Liver (tissue), 9 donors: Measurements from ENCODE around the gene PARN. TPM values are rescaled to one million over a fixed set of nuclear protein-coding genes. Genes with fewer than 3 reads are reported as not detected.

Experiments
- DNase-seq: peaks from one replicate; pipeline ENCODE4 v3.0.0-alpha.2; 2017; ENCODE audit warnings: low spot score
- H3K27ac ChIP-seq, 2 donors: one replicate each; pipeline ENCODE4 v1.7.0; 2013; ENCODE audit warnings: inconsistent platforms in 2 of 2, low read length in 2 of 2, control low read depth in 1 of 2, low read depth in 1 of 2, mild to moderate bottlenecking in 1 of 2
- H3K27me3 ChIP-seq, 4 donors: one replicate each; pipeline versions ENCODE4 v1.6.1 to v1.7.0; 2013; ENCODE audit warnings: low read length in 3 of 4, inconsistent platforms in 1 of 4, mild to moderate bottlenecking in 1 of 4, moderate library complexity in 1 of 4; ENCODE audit not compliant: control insufficient read depth in 4 of 4, insufficient read depth in 4 of 4
- H3K36me3 ChIP-seq, 4 donors: one replicate each; pipeline versions ENCODE4 v1.6.1 to v1.7.0; 2013; ENCODE audit warnings: low read length in 3 of 4, mild to moderate bottlenecking in 3 of 4, low read depth in 1 of 4, moderate library complexity in 1 of 4; ENCODE audit not compliant: control insufficient read depth in 4 of 4, insufficient read depth in 3 of 4
- H3K4me1 ChIP-seq, 4 donors: one replicate each; pipeline versions ENCODE4 v1.6.1 to v1.7.0; 2013; ENCODE audit warnings: low read length in 3 of 4, mild to moderate bottlenecking in 3 of 4, moderate library complexity in 1 of 4; ENCODE audit not compliant: control insufficient read depth in 4 of 4, insufficient read depth in 4 of 4
- H3K4me3 ChIP-seq, 3 donors: one replicate each; pipeline versions ENCODE4 v1.6.1 to v1.7.0; 2013; ENCODE audit warnings: low read length in 3 of 3, control low read depth in 1 of 3, low read depth in 1 of 3, mild to moderate bottlenecking in 1 of 3
- H3K9ac ChIP-seq, 2 donors: one replicate each; pipeline ENCODE4 v1.7.0; 2013; ENCODE audit warnings: low read length in 2 of 2, mild to moderate bottlenecking in 2 of 2, moderate library complexity in 2 of 2, control low read depth in 1 of 2, low read depth in 1 of 2
- H3K9me3 ChIP-seq, 4 donors: one replicate each; pipeline versions ENCODE4 v1.6.1 to v1.7.0; 2013; ENCODE audit warnings: low read length in 3 of 4; ENCODE audit not compliant: control insufficient read depth in 4 of 4
- EGR1 ChIP-seq, 2 donors: IDR thresholded peaks; 2 replicates each; pipeline ENCODE4 v1.6.1; 2016 to 2018; ENCODE audit warnings: antibody characterized with exemption in 2 of 2, low read depth in 2 of 2
- GABPA ChIP-seq, 2 donors: IDR thresholded peaks in 1 of 2; conservative IDR thresholded peaks in 1 of 2; 2 replicates each; pipeline ENCODE4 v1.6.1; 2016; ENCODE audit warnings: antibody characterized with exemption in 2 of 2, mild to moderate bottlenecking in 1 of 2, moderate library complexity in 1 of 2
- NR2F2 ChIP-seq: IDR thresholded peaks from 2 replicates; pipeline ENCODE4 v1.6.1; 2016; ENCODE audit warnings: antibody characterized with exemption
- RAD21 ChIP-seq, 2 donors: IDR thresholded peaks; 2 replicates each; pipeline ENCODE4 v1.6.1; 2016; ENCODE audit warnings: antibody characterized with exemption in 2 of 2, mild to moderate bottlenecking in 2 of 2
- SP1 ChIP-seq: IDR thresholded peaks from 2 replicates; pipeline ENCODE4 v1.6.1; 2018; ENCODE audit warnings: antibody characterized with exemption, mild to moderate bottlenecking
- TAF1 ChIP-seq: conservative IDR thresholded peaks from 2 replicates; pipeline ENCODE4 v1.6.1; 2016; ENCODE audit warnings: antibody characterized with exemption, mild to moderate bottlenecking
- WGBS: extraction: QIAGEN DNeasy Blood & Tissue Kit; methylation state at CpG from one replicate; pipeline ENCODE4 v1.1.7; 2013; 5-methylcytosine and 5-hydroxymethylcytosine counted together
- polyA plus RNA-seq, 2 donors: library from polyadenylated mRNA; stranded (reverse) in 1 of 2; unstranded in 1 of 2; fragments of 200-250 nt in 1 of 2; fragments of >200 nt in 1 of 2; fragmentation: Nextera tagmentation in 1 of 2; extraction: Ambion mirVana in 1 of 2; gene quantifications; one replicate each; pipeline versions ENCODE4 v1.2.1 to v1.2.3, GENCODE V29; 2013 to 2015
- total RNA-seq, 2 donors: library from RNA; depleted of rRNA; stranded (reverse); fragments of >200 nt; gene quantifications; one replicate each; pipeline ENCODE4 v1.2.3, GENCODE V29; 2014
- TF ChIP-seq, protein P1 (sequence below): IDR thresholded peaks from 2 replicates; pipeline ENCODE4 v1.6.1; 2016; ENCODE audit warnings: antibody characterized with exemption
- TF ChIP-seq, protein P2 (sequence below): fragments of 150-350 bp; IDR thresholded peaks from 2 replicates; pipeline ENCODE4 v1.5.1; 2017; ENCODE audit warnings: improper control_type of control experiment, low read depth, low read length; ENCODE audit not compliant: missing input control
- TF ChIP-seq, protein P3 (sequence below): IDR thresholded peaks from 2 replicates; pipeline ENCODE4 v1.6.1; 2016; ENCODE audit warnings: antibody characterized with exemption
- donor health status: healthy.
- donor health status: healthy.
- donor health status: healthy.
- donor health status: healthy.
- donor health status: healthy.

PARN gene, protein sequence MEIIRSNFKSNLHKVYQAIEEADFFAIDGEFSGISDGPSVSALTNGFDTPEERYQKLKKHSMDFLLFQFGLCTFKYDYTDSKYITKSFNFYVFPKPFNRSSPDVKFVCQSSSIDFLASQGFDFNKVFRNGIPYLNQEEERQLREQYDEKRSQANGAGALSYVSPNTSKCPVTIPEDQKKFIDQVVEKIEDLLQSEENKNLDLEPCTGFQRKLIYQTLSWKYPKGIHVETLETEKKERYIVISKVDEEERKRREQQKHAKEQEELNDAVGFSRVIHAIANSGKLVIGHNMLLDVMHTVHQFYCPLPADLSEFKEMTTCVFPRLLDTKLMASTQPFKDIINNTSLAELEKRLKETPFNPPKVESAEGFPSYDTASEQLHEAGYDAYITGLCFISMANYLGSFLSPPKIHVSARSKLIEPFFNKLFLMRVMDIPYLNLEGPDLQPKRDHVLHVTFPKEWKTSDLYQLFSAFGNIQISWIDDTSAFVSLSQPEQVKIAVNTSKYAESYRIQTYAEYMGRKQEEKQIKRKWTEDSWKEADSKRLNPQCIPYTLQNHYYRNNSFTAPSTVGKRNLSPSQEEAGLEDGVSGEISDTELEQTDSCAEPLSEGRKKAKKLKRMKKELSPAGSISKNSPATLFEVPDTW
- total RNA-seq (10 to 100 TPM in 1 of 2 donors, 1 to 10 TPM in 1; 9.4 to 19.7 TPM), polyA plus RNA-seq (1 to 10 TPM; 7.9 to 10.0 TPM)

DNA sequence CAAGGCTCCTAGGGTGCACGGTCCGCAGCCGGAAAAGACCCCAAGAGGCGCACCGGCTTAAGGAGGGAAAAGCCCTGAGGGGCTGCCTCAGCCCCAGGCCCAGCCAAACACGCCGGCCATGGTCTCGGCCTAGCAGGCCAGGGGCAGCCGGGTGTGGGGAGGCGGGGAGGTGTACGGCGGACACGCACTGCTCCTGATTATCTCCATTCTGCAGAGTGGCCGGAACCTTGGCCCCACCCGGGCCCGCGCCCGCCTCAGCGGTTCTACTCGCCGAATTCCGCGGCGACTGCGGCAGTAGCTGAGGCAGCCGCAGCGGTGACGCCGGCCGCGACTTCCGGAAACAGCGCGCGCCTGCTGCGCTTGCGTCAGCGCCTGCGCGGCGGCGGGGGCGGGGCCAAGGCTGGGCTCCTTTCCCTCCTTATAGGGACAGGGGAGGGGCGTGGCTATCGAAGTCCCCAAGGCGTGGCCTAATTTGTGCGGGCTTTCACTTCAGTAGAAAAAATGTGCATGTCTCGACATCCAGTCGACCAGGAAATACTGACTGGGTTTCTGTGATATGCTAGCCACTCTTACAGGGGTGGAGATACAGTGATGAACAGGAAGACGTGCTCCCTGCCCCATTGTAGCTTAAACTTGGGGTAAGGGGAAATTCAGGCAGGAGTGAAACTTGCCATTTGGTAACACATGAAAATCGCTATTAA, at the start of gene PARN:
TSS of gene PARN (minus strand) at position 342 of the 701 bp plus-strand sequence. CDS start at position 207, 135 bp downstream.
- peak; percentile 97 for DNase-seq
- peaks cover 8 to 42% (median 23%) of the 10 kb centered on the region in 4 donors for H3K4me1 ChIP-seq
- H3K27ac ChIP-seq: peak within 1 kb of the TSS; percentile 86 to 91

DNA sequence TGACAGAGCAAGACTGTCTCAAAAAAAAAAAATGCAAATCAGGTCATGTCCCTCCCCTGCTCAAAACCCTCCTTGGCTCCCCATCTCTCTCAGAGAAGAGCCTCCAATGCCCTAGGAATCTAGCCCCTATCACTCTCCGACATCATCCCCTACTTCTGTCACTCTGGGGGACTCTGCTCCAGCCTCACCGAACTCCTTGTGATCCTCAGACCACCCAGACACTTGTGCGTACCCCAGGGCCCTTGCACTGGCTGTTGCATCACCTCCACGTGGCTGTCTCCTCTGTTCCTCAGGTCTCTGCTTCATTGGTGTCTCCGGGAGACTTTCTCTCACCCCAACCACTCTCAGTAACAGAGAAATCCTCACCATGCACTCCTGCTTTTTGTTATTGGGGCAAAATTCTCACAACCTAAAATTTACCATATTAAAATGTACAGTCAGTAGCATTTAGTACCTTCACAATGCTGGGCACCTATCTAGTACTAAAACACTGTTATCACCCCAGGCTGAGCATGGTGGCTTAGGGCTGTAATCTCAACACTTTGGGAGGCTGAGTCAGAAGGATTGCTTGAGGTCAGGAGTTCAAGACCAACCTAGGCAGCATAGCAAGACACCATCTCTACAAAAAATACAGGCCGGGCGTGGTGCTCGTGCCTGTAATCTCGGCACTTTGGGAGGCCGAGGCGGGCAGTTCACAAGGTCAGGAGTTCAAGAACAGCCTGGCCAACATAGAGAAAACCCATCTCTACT, 48.9 kb upstream of the PARN start:
- TF ChIP-seq, protein P1, sequence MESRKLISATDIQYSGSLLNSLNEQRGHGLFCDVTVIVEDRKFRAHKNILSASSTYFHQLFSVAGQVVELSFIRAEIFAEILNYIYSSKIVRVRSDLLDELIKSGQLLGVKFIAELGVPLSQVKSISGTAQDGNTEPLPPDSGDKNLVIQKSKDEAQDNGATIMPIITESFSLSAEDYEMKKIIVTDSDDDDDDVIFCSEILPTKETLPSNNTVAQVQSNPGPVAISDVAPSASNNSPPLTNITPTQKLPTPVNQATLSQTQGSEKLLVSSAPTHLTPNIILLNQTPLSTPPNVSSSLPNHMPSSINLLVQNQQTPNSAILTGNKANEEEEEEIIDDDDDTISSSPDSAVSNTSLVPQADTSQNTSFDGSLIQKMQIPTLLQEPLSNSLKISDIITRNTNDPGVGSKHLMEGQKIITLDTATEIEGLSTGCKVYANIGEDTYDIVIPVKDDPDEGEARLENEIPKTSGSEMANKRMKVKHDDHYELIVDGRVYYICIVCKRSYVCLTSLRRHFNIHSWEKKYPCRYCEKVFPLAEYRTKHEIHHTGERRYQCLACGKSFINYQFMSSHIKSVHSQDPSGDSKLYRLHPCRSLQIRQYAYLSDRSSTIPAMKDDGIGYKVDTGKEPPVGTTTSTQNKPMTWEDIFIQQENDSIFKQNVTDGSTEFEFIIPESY: no peak
- TF ChIP-seq EGR1 (IDR thresholded peaks at IDR 0.05; ENCODE audit: low read depth in 2 of 2): no peak
- TF ChIP-seq, protein P2, sequence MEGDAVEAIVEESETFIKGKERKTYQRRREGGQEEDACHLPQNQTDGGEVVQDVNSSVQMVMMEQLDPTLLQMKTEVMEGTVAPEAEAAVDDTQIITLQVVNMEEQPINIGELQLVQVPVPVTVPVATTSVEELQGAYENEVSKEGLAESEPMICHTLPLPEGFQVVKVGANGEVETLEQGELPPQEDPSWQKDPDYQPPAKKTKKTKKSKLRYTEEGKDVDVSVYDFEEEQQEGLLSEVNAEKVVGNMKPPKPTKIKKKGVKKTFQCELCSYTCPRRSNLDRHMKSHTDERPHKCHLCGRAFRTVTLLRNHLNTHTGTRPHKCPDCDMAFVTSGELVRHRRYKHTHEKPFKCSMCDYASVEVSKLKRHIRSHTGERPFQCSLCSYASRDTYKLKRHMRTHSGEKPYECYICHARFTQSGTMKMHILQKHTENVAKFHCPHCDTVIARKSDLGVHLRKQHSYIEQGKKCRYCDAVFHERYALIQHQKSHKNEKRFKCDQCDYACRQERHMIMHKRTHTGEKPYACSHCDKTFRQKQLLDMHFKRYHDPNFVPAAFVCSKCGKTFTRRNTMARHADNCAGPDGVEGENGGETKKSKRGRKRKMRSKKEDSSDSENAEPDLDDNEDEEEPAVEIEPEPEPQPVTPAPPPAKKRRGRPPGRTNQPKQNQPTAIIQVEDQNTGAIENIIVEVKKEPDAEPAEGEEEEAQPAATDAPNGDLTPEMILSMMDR: no peak
- Histone ChIP-seq H3K9ac (no peak overlapping the region), H3K4me3 (no peak overlapping the region), H3K27me3 (no peaks in the 10 kb centered on the region), H3K4me1 (no peaks in the 10 kb centered on the region), H3K9me3 (no peaks in the 10 kb centered on the region), H3K36me3 (no peaks in the 10 kb centered on the region), H3K27ac (no peak overlapping the region)
- no peak for DNase-seq
- 79% methylated on average over 11 of the region's 11 CpGs for WGBS

More for the DNA sequence above, at the start of gene PARN:
- TF ChIP-seq, protein P3, sequence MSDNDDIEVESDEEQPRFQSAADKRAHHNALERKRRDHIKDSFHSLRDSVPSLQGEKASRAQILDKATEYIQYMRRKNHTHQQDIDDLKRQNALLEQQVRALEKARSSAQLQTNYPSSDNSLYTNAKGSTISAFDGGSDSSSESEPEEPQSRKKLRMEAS: peak; percentile 29
- TF ChIP-seq EGR1 (IDR thresholded peaks at IDR 0.05; ENCODE audit: low read depth in 2 of 2) (no peak), RAD21 (IDR thresholded peaks at IDR 0.05) (no peak), TAF1 (peak; percentile 57), NR2F2 (no peak), SP1 (peak; percentile 63), GABPA (IDR thresholded peaks at IDR 0.05 in 1 of 2, conservative IDR thresholded peaks at IDR 0.05 in 1 of 2) (peak in 1 of 2 donors; percentile 78)
- whole genome bisulfite sequencing: 1% methylated on average over 51 of the region's 51 CpGs
- Histone ChIP-seq H3K36me3 (peaks cover 4 to 17% (median 12%) of the 10 kb centered on the region in 4 donors), H3K9ac (peak within 1 kb of the TSS; percentile 93 to 97), H3K9me3 (no peaks in the 10 kb centered on the region), H3K4me3 (peak within 1 kb of the TSS; percentile 70 to 96 (median 83)), H3K27me3 (no peaks in the 10 kb centered on the region)
